H9 (cell line): Measurements from ENCODE around the gene CREB1. TPM values are rescaled to one million over a fixed set of nuclear protein-coding genes. Genes with fewer than 3 reads are reported as not detected.

Source experiments
- DNase-seq: peaks from one replicate; pipeline ENCODE4 v3.0.0-alpha.2; 2017
- H2AFZ ChIP-seq: one replicate; pipeline ENCODE4 v1.6.1; 2013; ENCODE audit warnings: mild to moderate bottlenecking, low read length, control low read depth, moderate library complexity
- H2AK5ac ChIP-seq: 2 replicates; pipeline ENCODE4 v1.6.1; 2013; ENCODE audit warnings: low read length, control low read depth, mixed read lengths; ENCODE audit not compliant: insufficient read length
- H2BK120ac ChIP-seq: one replicate; pipeline ENCODE4 v1.6.1; 2013; ENCODE audit warnings: low read depth, mild to moderate bottlenecking, low read length, control low read depth, inconsistent platforms; ENCODE audit not compliant: poor library complexity, severe bottlenecking
- H2BK12ac ChIP-seq: 2 replicates; pipeline ENCODE4 v1.6.1; 2013; ENCODE audit warnings: low read length, control low read depth, mixed read lengths, low read depth; ENCODE audit not compliant: insufficient read length
- H2BK15ac ChIP-seq: 2 replicates; pipeline ENCODE4 v1.6.1; 2013; ENCODE audit warnings: low read depth, low read length, control low read depth
- H2BK20ac ChIP-seq: one replicate; pipeline ENCODE4 v1.6.1; 2013; ENCODE audit warnings: low read depth, mild to moderate bottlenecking, low read length, control low read depth, inconsistent platforms; ENCODE audit not compliant: poor library complexity, severe bottlenecking
- H2BK5ac ChIP-seq: 2 replicates; pipeline ENCODE4 v1.6.1; 2013; ENCODE audit warnings: low read length, control low read depth, mixed read lengths; ENCODE audit not compliant: insufficient read length
- H3K14ac ChIP-seq: 2 replicates; pipeline ENCODE4 v1.6.1; 2013; ENCODE audit warnings: low read length, control low read depth; ENCODE audit not compliant: insufficient read depth
- H3K18ac ChIP-seq: 2 replicates; pipeline ENCODE4 v1.6.1; 2013; ENCODE audit warnings: low read depth, mild to moderate bottlenecking, mixed read lengths, low read length, control low read depth; ENCODE audit not compliant: insufficient read length
- H3K23ac ChIP-seq: 2 replicates; pipeline ENCODE4 v1.6.1; 2013; ENCODE audit warnings: low read length, control low read depth, mixed read lengths, low read depth; ENCODE audit not compliant: insufficient read length
- H3K23me2 ChIP-seq: 2 replicates; pipeline ENCODE4 v1.6.1; 2013; ENCODE audit warnings: low read depth, mild to moderate bottlenecking, mixed read lengths, low read length, control low read depth; ENCODE audit not compliant: insufficient read length, poor library complexity, severe bottlenecking
- H3K27ac ChIP-seq: 2 replicates; pipeline ENCODE4 v1.5.1; 2013; ENCODE audit warnings: low read length, control low read depth, mixed read lengths, low read depth; ENCODE audit not compliant: insufficient read length
- H3K27me3 ChIP-seq: 2 replicates; pipeline ENCODE4 v1.6.1; 2013; ENCODE audit warnings: low read length, control low read depth, inconsistent platforms; ENCODE audit not compliant: insufficient read depth
- H3K4ac ChIP-seq: 2 replicates; pipeline ENCODE4 v1.6.1; 2013; ENCODE audit warnings: low read depth, mild to moderate bottlenecking, control low read depth, inconsistent platforms, low read length, moderate library complexity
- H3K4me1 ChIP-seq: 2 replicates; pipeline ENCODE4 v1.6.1; 2013; ENCODE audit warnings: low read length, control low read depth, inconsistent platforms; ENCODE audit not compliant: insufficient read depth
- H3K4me2 ChIP-seq: 2 replicates; pipeline ENCODE4 v1.6.1; 2013; ENCODE audit warnings: low read length, control low read depth, mixed read lengths; ENCODE audit not compliant: insufficient read length, insufficient read depth
- H3K56ac ChIP-seq: 2 replicates; pipeline ENCODE4 v1.6.1; 2013; ENCODE audit warnings: low read depth, mild to moderate bottlenecking, mixed read lengths, low read length, control low read depth; ENCODE audit not compliant: insufficient read length
- H3K79me1 ChIP-seq: 2 replicates; pipeline ENCODE4 v1.6.1; 2013; ENCODE audit warnings: low read depth, mild to moderate bottlenecking, moderate library complexity, low read length, control low read depth, inconsistent platforms; ENCODE audit not compliant: insufficient read depth, poor library complexity, severe bottlenecking
- H3K79me2 ChIP-seq: 2 replicates; pipeline ENCODE4 v1.6.1; 2013; ENCODE audit warnings: low read length, control low read depth, inconsistent platforms; ENCODE audit not compliant: insufficient read depth
- H3K9ac ChIP-seq: 2 replicates; pipeline ENCODE4 v1.6.1; 2013; ENCODE audit warnings: low read length, control low read depth, mixed read lengths; ENCODE audit not compliant: insufficient read length; ENCODE audit errors: extremely low read depth
- H3K9me3 ChIP-seq: one replicate; pipeline ENCODE4 v1.6.1; 2013; ENCODE audit warnings: low read depth, low read length, inconsistent platforms; ENCODE audit not compliant: control insufficient read depth
- H3T11ph ChIP-seq: one replicate; pipeline ENCODE4 v1.6.1; 2013; ENCODE audit warnings: mild to moderate bottlenecking, low read length, control low read depth, inconsistent platforms
- H4K20me1 ChIP-seq: one replicate; pipeline ENCODE4 v1.6.1; 2013; ENCODE audit not compliant: control insufficient read depth, insufficient read length, insufficient read depth
- H4K5ac ChIP-seq: 2 replicates; pipeline ENCODE4 v1.6.1; 2013; ENCODE audit warnings: low read depth, mild to moderate bottlenecking, mixed read lengths, low read length, control low read depth; ENCODE audit not compliant: insufficient read length
- H4K8ac ChIP-seq: replicated peaks from 2 replicates; pipeline ENCODE4 v1.6.1; 2013; ENCODE audit warnings: low read length, control low read depth, mixed read lengths, low read depth; ENCODE audit not compliant: insufficient read length
- H4K91ac ChIP-seq: 2 replicates; pipeline ENCODE4 v1.6.1; 2013; ENCODE audit warnings: low read depth, mild to moderate bottlenecking, moderate library complexity, mixed read lengths, low read length, control low read depth; ENCODE audit not compliant: insufficient read length
- H3K27ac Mint-ChIP-seq, 3 experiments: 2 replicates in 2 of 3; 3 replicates in 1 of 3; pipeline ENCODE4 v1.8.0; 2020 to 2021; ENCODE audit warnings: mixed read lengths in 3 of 3, mild to moderate bottlenecking in 1 of 3, moderate library complexity in 1 of 3
- H3K27me3 Mint-ChIP-seq: 2 replicates; pipeline ENCODE4 v1.8.0; 2021; ENCODE audit warnings: low read depth, mild to moderate bottlenecking, moderate library complexity, mixed read lengths
- H3K36me3 Mint-ChIP-seq, 3 experiments: 2 replicates in 2 of 3; 3 replicates in 1 of 3; pipeline ENCODE4 v1.8.0; 2020 to 2021; ENCODE audit warnings: low read depth in 3 of 3, mixed read lengths in 3 of 3; ENCODE audit not compliant: insufficient read depth in 1 of 3
- H3K4me1 Mint-ChIP-seq, 2 experiments: 2 replicates each; pipeline ENCODE4 v1.8.0; 2020; ENCODE audit warnings: mixed read lengths in 2 of 2
- H3K4me3 Mint-ChIP-seq, 2 experiments: 2 replicates in 1 of 2; 3 replicates in 1 of 2; pipeline ENCODE4 v1.8.0; 2020 to 2021; ENCODE audit warnings: mild to moderate bottlenecking in 2 of 2, mixed read lengths in 2 of 2, moderate library complexity in 1 of 2
- H3K9me3 Mint-ChIP-seq, 2 experiments: 2 replicates in 1 of 2; 3 replicates in 1 of 2; pipeline ENCODE4 v1.8.0; 2020; ENCODE audit warnings: mild to moderate bottlenecking in 2 of 2, mixed read lengths in 2 of 2, moderate library complexity in 1 of 2
- CTCF ChIP-seq: fragments of 200-600 bp; sonication (generic); conservative IDR thresholded peaks from 3 replicates; pipeline ENCODE4 v1.8.0; 2021; ENCODE audit warnings: antibody characterized with exemption, mild to moderate bottlenecking
- WGBS: extraction: QIAGEN DNeasy Blood & Tissue Kit; methylation state at CpG from one replicate; pipeline ENCODE4 v1.1.7; 2013; ENCODE audit warnings: missing lambda C conversion rate, low lambda C conversion rate, mixed read lengths; ENCODE audit not compliant: insufficient read length; ENCODE audit errors: extremely low coverage; 5-methylcytosine and 5-hydroxymethylcytosine counted together
- total RNA-seq: library from RNA; stranded (reverse); gene quantifications from 2 replicates; pipeline ENCODE4 v1.2.1, GENCODE V29; 2021

Gene CREB1
- total RNA-seq, 1 experiment from 2014 or later, result 103 TPM

- no peak overlapping the region for H3K14ac ChIP-seq
- H2BK5ac ChIP-seq, result no peak overlapping the region
- no peak for TF ChIP-seq CTCF
- H2BK20ac ChIP-seq, result no peak overlapping the region
- H2BK12ac ChIP-seq, result no peak overlapping the region
- no peak overlapping the region for H4K8ac ChIP-seq
- no peak overlapping the region for H2BK15ac ChIP-seq
- H4K5ac ChIP-seq, result no peak overlapping the region
- H3K79me2 ChIP-seq, result no peaks in the 10 kb centered on the region
- WGBS, result no CpG with 5 or more reads among the region's 4 CpGs
- H3K27me3 Mint-ChIP-seq, result no peaks in the 10 kb centered on the region
- no peak overlapping the region for H3K4ac ChIP-seq
- H3K27ac ChIP-seq, result no peak overlapping the region
- H2AFZ ChIP-seq, result no peak overlapping the region
- peaks cover 2% of the 10 kb centered on the region for H3K79me1 ChIP-seq
- no peaks in the 10 kb centered on the region for H3K9me3 ChIP-seq
- H3K23ac ChIP-seq, result no peak overlapping the region
- no peak overlapping the region for H2BK120ac ChIP-seq
- H3K4me3 Mint-ChIP-seq, result no peak overlapping the region
- H4K20me1 ChIP-seq, result no peaks in the 10 kb centered on the region
- no peaks in the 10 kb centered on the region for H3K27me3 ChIP-seq
- no peak overlapping the region for H3K9ac ChIP-seq
- DNase-seq, result no peak
- H3K4me1 ChIP-seq, result no peaks in the 10 kb centered on the region
- no peak overlapping the region for H3K18ac ChIP-seq
- H3K56ac ChIP-seq, result no peak overlapping the region
- H3K23me2 ChIP-seq, result no peaks in the 10 kb centered on the region
- no peak overlapping the region for H3T11ph ChIP-seq
- peaks cover 3 to 6% of the 10 kb centered on the region in 2 experiments; a peak in 3 of 4 replicates for H3K4me1 Mint-ChIP-seq
- H3K27ac Mint-ChIP-seq, result no peak overlapping the region
- peaks cover 46 to 66% (median 50%) of the 10 kb centered on the region in 3 experiments for H3K36me3 Mint-ChIP-seq
- H2AK5ac ChIP-seq, result no peak overlapping the region
- peaks cover 4% of the 10 kb centered on the region in 2 experiments; a peak in 1 of 5 replicates for H3K9me3 Mint-ChIP-seq
- H4K91ac ChIP-seq, result no peak overlapping the region
- H3K4me2 ChIP-seq, result no peak overlapping the region
These were observed 83.0 kb downstream of the CREB1 start for GRCh38 chr2:207612714-207613113.
